Liver (tissue), 3 donors: ENCODE results near the gene SLC12A9.

Experiments
- EGR1 ChIP-seq, 2 donors: IDR thresholded peaks; 2 replicates each; pipeline ENCODE4 v1.6.1; 2016 to 2018; ENCODE audit warnings: antibody characterized with exemption in 2 of 2, low read depth in 2 of 2
- FOXA1 ChIP-seq: IDR thresholded peaks from 2 replicates; pipeline ENCODE4 v1.6.1; 2016; ENCODE audit warnings: antibody characterized with exemption
- GABPA ChIP-seq, 2 donors: IDR thresholded peaks in 1 of 2; conservative IDR thresholded peaks in 1 of 2; 2 replicates each; pipeline ENCODE4 v1.6.1; 2016; ENCODE audit warnings: antibody characterized with exemption in 2 of 2, mild to moderate bottlenecking in 1 of 2, moderate library complexity in 1 of 2
- HNF4G ChIP-seq: IDR thresholded peaks from 2 replicates; pipeline ENCODE4 v1.6.1; 2016; ENCODE audit warnings: antibody characterized with exemption
- RAD21 ChIP-seq, 2 donors: IDR thresholded peaks; 2 replicates each; pipeline ENCODE4 v1.6.1; 2016; ENCODE audit warnings: antibody characterized with exemption in 2 of 2, mild to moderate bottlenecking in 2 of 2
- SP1 ChIP-seq: IDR thresholded peaks from 2 replicates; pipeline ENCODE4 v1.6.1; 2018; ENCODE audit warnings: antibody characterized with exemption, mild to moderate bottlenecking
- YY1 ChIP-seq: IDR thresholded peaks from 2 replicates; pipeline ENCODE4 v1.6.1; 2016; ENCODE audit warnings: antibody characterized with exemption, mild to moderate bottlenecking
- TF ChIP-seq, protein P1 (sequence below): fragments of 150-350 bp; IDR thresholded peaks from 2 replicates; pipeline ENCODE4 v1.5.1; 2017; ENCODE audit warnings: improper control_type of control experiment, low read depth, low read length; ENCODE audit not compliant: missing input control
- TF ChIP-seq, protein P2 (sequence below): IDR thresholded peaks from 2 replicates; pipeline ENCODE4 v1.6.1; 2016; ENCODE audit warnings: antibody characterized with exemption
- donor health status: healthy.
- donor health status: healthy.

DNA sequence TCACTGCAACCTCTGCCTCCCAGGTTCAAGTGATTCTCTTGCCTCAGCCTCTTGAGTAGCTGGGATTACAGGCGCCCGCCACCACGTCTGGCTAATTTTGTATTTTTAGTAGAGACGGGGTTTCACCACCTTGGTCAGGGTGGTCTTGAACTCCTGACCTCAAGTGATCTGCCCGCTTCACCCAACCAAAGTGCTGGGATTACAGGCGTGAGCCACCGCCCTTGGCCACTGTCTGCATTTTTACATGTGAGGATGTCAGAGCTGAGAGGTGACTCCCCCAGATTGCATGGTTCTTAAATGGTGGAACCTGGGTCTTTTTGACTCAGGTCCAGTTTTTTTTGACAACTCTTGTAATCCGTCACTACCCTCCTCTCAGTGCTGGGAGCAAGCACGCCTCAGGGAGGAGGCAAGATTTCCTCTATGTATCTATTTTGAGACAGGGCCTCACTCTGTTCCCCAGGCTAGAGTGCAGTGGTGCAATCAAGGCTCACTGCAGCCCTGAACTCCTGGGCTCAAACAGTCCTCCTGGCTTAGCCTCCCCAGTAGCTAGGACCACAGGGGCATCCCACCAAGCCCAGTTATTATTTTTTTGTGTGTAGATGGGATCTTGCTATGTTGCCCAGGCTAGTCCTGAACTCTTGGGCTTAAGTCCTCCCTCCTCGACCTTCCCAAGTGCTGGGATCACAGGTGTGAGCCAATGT lies 21.2 kb downstream of the SLC12A9 start:
- TF ChIP-seq, protein P1, sequence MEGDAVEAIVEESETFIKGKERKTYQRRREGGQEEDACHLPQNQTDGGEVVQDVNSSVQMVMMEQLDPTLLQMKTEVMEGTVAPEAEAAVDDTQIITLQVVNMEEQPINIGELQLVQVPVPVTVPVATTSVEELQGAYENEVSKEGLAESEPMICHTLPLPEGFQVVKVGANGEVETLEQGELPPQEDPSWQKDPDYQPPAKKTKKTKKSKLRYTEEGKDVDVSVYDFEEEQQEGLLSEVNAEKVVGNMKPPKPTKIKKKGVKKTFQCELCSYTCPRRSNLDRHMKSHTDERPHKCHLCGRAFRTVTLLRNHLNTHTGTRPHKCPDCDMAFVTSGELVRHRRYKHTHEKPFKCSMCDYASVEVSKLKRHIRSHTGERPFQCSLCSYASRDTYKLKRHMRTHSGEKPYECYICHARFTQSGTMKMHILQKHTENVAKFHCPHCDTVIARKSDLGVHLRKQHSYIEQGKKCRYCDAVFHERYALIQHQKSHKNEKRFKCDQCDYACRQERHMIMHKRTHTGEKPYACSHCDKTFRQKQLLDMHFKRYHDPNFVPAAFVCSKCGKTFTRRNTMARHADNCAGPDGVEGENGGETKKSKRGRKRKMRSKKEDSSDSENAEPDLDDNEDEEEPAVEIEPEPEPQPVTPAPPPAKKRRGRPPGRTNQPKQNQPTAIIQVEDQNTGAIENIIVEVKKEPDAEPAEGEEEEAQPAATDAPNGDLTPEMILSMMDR = no peak
- TF ChIP-seq HNF4G = no peak
- no peak for TF ChIP-seq RAD21 (IDR thresholded peaks at IDR 0.05)
- TF ChIP-seq GABPA (IDR thresholded peaks at IDR 0.05 in 1 of 2, conservative IDR thresholded peaks at IDR 0.05 in 1 of 2) = no peak
- no peak for TF ChIP-seq EGR1 (IDR thresholded peaks at IDR 0.05; ENCODE audit: low read depth in 2 of 2)
- TF ChIP-seq YY1 = no peak
- TF ChIP-seq SP1 = no peak
- TF ChIP-seq, protein P2, sequence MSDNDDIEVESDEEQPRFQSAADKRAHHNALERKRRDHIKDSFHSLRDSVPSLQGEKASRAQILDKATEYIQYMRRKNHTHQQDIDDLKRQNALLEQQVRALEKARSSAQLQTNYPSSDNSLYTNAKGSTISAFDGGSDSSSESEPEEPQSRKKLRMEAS = no peak
- TF ChIP-seq FOXA1 = no peak
